Right hindlimb (tissue), 1 donor: ENCODE measurements around the gene IGSF21.

Experiments used
- DNase-seq: peaks from one replicate; pipeline ENCODE4 v3.0.0-alpha.2; 2018

The IGSF21 gene

GRCh38 chr1:18279351-18280074, 171.9 kb downstream of the IGSF21 start:
- DNase-seq: no peak

DNA sequence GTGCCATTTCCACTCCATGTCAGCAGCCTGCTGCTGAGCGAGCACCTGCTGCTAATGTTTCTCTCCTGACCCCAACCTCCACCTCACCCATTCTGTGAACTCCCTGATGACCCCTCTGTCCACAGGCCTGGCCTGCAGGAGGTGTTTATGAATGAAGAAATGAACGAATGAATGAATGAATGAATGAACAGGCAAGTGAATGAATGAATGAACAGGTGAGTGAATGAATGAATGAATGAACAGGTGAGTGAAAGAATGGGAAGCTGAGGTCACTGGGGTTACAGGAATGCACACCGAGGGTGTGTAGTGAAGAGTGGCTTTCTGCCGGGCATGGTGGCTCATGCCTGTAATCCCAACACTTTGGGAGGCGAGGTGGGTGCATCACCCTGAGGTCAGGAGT, 173.4 kb downstream of the IGSF21 start:
- DNase-seq: no peak

GRCh38 chr1:18282851-18283600, 175.4 kb downstream of the IGSF21 start:
- no peak for DNase-seq

GRCh38 chr1:18283601-18284385, 176.2 kb downstream of the IGSF21 start:
- DNase-seq: no peak

GRCh38 chr1:18284805-18285537, 177.4 kb downstream of the IGSF21 start:
- no peak for DNase-seq

GRCh38 chr1:18285538-18285924, 177.9 kb downstream of the IGSF21 start:
- DNase-seq: no peak

DNA sequence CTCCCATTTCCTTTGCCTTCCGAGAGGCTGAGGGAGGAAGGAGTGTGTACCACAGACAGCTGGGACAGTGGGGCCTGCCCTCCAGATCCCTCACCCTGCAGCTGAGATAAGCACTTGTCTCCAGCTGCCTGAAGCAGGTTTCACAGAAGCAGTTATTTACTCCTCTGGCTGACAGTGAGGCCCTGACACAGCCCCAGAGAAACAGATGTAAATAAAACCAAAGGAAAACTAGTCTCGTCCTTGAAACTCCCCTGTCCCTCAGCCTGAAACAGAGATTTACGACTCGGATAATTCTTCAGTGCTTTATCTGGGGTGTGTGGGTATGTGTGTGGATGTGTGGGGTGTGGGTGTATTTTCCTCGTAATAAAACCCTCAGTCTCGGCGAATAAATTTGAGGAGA, 181.1 kb downstream of the IGSF21 start:
- DNase-seq: no peak

- DNase-seq: no peak
Observed at GRCh38 chr1:18289597-18289996, 182.0 kb downstream of the IGSF21 start.

DNA sequence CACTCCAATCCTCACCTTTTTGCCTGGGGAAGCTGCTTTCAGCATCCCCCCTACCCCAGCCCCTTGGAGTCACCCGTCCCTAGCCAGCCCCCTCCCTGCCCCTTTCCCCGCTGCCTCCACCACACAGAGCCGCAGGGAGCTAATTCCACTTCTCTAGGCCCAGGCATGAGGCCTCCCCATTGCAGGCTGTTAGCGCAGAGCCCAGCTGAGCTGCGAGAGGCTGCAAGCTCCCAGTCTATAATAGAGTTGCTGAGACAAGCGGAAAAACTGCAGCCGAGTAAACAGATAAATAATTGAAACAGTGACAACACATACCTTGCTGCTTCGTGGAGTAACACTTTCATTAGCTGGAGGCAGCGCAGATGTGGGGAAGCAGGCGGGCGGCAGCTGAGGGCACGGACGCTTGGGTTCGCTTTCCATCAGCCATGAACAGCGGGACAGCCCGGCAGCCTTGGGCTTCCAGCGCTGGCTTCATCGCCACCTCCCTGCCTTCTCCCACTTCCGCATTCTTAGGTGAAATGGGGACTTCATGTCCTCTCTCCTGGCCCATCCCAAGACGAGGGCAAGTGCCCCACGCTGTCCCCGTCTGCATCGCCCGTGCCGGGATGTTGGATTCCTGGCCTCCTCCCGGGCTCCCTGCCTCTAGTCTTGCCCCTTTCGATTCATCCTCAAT, 183.3 kb downstream of the IGSF21 start:
- no peak for DNase-seq

- DNase-seq: no peak
Observed at GRCh38 chr1:18292531-18292930, 184.9 kb downstream of the IGSF21 start.

- DNase-seq: no peak
Observed at GRCh38 chr1:18293291-18293690, 185.7 kb downstream of the IGSF21 start.

- DNase-seq: no peak
Observed at GRCh38 chr1:18294437-18295176, 187.0 kb downstream of the IGSF21 start.

GRCh38 chr1:18297896-18298648, 190.5 kb downstream of the IGSF21 start:
- DNase-seq: no peak

- no peak for DNase-seq
Observed at GRCh38 chr1:18299441-18300338, 192.1 kb downstream of the IGSF21 start.

- no peak for DNase-seq
Observed at GRCh38 chr1:18300376-18300775, 192.8 kb downstream of the IGSF21 start.

DNA sequence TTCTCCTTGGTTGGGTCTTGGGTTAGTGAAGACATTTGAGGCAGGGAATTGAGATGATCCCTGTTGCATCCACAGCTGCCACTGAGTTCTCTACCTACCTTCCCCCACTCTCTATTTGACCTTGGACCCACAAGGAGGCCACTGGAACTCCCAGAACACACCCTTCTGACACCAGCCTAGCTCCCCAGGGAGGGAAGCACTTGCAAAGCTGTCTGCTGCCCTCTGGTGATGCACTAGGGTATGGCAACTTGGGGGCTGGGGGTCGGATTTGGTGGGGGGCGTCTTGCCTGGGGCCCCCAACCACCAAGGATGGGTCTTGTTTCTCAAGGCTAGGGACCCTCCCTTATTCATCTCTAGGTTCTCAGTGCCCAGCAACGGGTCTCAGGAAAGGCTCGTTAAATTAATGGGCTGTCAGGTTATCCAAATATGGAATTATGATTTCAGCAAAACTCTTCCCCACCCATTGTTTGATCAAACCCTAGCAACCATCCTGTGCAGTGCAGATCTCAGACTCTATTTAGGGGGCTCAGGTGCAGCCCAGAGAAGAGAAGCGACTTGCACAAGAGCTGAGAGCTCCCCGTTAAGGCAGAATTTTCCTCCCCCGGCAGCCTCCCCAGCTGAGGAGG, 195.3 kb downstream of the IGSF21 start:
- no peak for DNase-seq

GRCh38 chr1:18304151-18304869, 196.7 kb downstream of the IGSF21 start:
- no peak for DNase-seq

DNA sequence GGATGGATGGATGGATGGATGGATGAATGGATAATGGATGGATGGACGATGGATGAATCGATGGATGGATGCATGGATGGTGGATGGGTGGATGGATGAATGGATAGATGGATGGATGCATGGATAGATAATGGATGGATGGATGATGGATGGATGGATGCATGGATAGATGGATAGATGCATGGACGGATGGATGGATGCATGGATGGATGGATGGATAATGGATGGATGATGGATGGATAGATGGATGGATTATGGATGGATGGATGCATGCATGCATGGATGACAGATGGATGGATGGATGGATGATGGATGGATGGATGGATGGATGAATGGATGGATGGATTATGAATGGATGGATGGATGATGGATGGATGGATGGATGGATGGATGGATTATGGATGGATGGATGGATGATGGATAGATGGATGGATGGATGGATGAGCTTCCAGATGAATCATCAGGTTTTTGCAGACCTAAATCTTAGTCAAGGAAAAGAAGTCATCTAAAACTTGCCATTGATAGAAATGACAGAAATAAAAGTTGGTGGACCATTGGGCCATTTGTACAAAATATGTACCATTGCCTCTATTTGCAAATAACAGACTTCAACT, 197.7 kb downstream of the IGSF21 start:
- DNase-seq: no peak
